ENCODE results near the gene MRPL53. TPM values are rescaled to one million over a fixed set of nuclear protein-coding genes. Genes with fewer than 3 reads are reported as not detected.

The MRPL53 gene
- total and polyA plus RNA-seq, 9 of the 15 experiments (the other 6 are each of a cell fraction or from before 2014, with no cell fraction given): 11.5 to 87.9 (median 41.1) TPM

- peak; percentile 32; the same call in 1 of the 2 replicates for TF ChIP-seq KLF6 (CRISPR knock-in tag; IDR thresholded peaks at IDR 0.05; ENCODE audit: borderline replicate concordance)
- peak; percentile 26; the same call in 1 of the 2 replicates for TF ChIP-seq DMBX1 (CRISPR knock-in tag; IDR thresholded peaks at IDR 0.05; ENCODE audit: borderline replicate concordance)
- peak; percentile 64 to 72; a peak in 3 of 4 replicates for TF ChIP-seq FOXK2 (conservative IDR thresholded peaks at IDR 0.05 in 1 of 2, IDR thresholded peaks at IDR 0.05 in 1 of 2; ENCODE audit: low read depth in 2 of 2)
- TF ChIP-seq SAP30 (IDR thresholded peaks at IDR 0.05; ENCODE audit: borderline replicate concordance, insufficient read depth, low read depth, low read length, poor library complexity, severe bottlenecking): no peak
- peak; percentile 82 for TF ChIP-seq TAF7 (tag; IDR thresholded peaks at IDR 0.05)
- TF ChIP-seq, protein P1, sequence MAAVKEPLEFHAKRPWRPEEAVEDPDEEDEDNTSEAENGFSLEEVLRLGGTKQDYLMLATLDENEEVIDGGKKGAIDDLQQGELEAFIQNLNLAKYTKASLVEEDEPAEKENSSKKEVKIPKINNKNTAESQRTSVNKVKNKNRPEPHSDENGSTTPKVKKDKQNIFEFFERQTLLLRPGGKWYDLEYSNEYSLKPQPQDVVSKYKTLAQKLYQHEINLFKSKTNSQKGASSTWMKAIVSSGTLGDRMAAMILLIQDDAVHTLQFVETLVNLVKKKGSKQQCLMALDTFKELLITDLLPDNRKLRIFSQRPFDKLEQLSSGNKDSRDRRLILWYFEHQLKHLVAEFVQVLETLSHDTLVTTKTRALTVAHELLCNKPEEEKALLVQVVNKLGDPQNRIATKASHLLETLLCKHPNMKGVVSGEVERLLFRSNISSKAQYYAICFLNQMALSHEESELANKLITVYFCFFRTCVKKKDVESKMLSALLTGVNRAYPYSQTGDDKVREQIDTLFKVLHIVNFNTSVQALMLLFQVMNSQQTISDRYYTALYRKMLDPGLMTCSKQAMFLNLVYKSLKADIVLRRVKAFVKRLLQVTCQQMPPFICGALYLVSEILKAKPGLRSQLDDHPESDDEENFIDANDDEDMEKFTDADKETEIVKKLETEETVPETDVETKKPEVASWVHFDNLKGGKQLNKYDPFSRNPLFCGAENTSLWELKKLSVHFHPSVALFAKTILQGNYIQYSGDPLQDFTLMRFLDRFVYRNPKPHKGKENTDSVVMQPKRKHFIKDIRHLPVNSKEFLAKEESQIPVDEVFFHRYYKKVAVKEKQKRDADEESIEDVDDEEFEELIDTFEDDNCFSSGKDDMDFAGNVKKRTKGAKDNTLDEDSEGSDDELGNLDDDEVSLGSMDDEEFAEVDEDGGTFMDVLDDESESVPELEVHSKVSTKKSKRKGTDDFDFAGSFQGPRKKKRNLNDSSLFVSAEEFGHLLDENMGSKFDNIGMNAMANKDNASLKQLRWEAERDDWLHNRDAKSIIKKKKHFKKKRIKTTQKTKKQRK (IDR thresholded peaks at IDR 0.05; ENCODE audit: borderline replicate concordance, low read depth, low read length): no peak
- TF ChIP-seq E2F4 (CRISPR knock-in tag; IDR thresholded peaks at IDR 0.05; ENCODE audit: low read depth): peak; percentile 68; the same call in 1 of the 2 replicates
- TF ChIP-seq ILK (tag; IDR thresholded peaks at IDR 0.05; ENCODE audit: borderline replicate concordance, low read depth): no peak
- TF ChIP-seq C11orf30 (IDR thresholded peaks at IDR 0.05; ENCODE audit: low read depth): peak; percentile 98
- 0 out of 2 replicates have a peak, but pooled peaks have one; percentile 35 for TF ChIP-seq NFE2 (IDR thresholded peaks at IDR 0.05; ENCODE audit: low read depth)
- TF ChIP-seq CBFB (CRISPR knock-in tag; IDR thresholded peaks at IDR 0.05): 0 out of 2 replicates have a peak, but pooled peaks have one; percentile 42
Observed at GRCh38 chr2:74482801-74483674, 10.6 kb upstream of the MRPL53 start, which contains the start of the genes CCDC142 and TTC31 (continued).
